AG10803 (cell line): Measurements from ENCODE around the gene TAC3.

Experiments
- DNase-seq: peaks from one replicate; pipeline ENCODE4 v3.0.0; 2010; ENCODE audit warnings: low read depth
- H3K4me3 ChIP-seq: 2 replicates; pipeline ENCODE4 v1.5.1; 2011; ENCODE audit warnings: mild to moderate bottlenecking, low read length, control low read depth
- TF ChIP-seq, protein P1 (sequence below): conservative IDR thresholded peaks from 2 replicates; pipeline ENCODE4 v1.5.1; 2011; ENCODE audit warnings: mild to moderate bottlenecking, low read length, control low read depth, inconsistent platforms

TAC3 gene

DNA sequence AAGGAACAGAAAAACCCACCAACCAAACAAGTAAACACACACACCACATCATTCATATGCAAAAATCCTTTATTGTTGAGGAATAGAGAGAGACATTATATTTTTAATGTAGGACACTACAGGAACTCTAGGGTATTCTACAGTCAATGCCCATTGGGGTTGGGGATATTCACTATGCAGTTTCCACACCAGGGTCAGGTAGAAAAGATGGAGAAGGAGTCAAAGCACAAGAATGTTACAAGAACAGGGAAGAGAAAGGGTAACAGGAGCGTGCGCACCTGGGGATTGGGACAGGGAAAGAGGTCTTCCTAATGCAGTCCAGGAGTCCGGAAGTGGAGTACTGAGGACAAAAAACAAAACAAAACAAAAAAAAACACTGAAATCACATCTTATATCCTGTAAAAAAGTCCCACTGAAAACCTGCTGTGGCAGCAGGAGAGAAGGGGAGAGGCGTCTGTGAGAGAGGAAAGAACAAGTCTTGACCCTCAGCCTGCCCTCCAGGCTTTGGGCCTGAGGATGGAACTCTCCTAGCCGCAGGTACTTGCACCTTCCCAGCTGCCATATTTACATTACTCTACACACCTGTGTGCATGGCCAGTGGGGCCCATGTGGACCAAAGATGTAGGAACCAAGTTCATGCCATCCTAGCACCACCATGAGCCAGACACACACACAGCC lies 6.2 kb downstream of the TAC3 start:
- no peak overlapping the region for H3K4me3 ChIP-seq
- DNase-seq = no peak
- TF ChIP-seq, protein P1, sequence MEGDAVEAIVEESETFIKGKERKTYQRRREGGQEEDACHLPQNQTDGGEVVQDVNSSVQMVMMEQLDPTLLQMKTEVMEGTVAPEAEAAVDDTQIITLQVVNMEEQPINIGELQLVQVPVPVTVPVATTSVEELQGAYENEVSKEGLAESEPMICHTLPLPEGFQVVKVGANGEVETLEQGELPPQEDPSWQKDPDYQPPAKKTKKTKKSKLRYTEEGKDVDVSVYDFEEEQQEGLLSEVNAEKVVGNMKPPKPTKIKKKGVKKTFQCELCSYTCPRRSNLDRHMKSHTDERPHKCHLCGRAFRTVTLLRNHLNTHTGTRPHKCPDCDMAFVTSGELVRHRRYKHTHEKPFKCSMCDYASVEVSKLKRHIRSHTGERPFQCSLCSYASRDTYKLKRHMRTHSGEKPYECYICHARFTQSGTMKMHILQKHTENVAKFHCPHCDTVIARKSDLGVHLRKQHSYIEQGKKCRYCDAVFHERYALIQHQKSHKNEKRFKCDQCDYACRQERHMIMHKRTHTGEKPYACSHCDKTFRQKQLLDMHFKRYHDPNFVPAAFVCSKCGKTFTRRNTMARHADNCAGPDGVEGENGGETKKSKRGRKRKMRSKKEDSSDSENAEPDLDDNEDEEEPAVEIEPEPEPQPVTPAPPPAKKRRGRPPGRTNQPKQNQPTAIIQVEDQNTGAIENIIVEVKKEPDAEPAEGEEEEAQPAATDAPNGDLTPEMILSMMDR = no peak

DNA sequence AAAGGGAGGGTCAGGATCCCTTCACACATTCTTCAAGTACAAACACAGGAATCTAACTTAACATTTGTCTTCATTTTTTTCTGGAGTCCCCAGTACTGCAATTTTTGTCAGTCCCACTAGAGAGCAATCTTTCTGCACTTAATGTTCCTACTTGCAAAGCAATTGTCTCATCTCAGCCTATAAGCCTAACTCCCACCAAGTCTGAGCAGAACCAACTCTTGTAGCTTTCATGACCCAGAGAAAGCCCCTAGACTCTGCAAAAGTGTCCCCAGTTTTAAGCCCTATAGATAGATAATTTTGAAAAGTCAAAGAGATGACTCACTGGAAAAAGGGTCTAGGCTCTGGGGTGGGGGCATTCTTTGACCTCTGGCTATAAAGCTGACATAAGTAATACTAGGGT lies 8.2 kb downstream of the TAC3 start:
- DNase-seq = peak; percentile 74
- no peak overlapping the region for H3K4me3 ChIP-seq
- TF ChIP-seq, protein P1 = peak; percentile 80

DNA sequence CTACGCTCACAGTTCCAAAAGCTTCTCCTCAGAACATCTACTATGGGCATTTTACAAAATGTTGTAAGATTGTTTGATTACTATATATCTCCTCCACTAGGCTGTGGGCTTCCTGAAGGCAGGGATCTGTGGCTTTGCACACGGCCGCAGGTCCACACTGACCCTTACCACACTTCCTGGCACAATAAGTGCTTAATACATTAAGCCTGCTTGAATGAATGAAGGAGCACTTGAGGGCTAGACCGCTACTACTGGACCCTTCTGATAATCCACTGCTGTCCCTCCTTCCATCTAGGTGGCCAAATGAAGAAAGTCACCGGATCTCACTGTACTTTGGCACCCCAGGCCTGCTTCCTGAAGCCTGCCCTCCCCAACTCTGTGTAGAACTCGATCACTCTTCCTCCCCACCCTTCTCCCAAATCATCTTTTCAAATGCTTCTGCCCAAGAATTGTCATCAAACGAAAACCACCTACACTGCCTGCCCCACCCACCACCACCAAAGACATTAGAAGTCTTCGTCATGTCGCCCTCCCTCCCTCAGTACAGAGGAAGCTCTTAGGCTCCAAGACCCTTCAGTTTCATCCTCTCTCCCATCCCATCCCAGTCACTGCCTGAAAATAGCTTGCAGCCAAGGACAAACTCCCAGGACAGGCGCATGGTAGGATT lies 9.4 kb downstream of the TAC3 start:
- H3K4me3 ChIP-seq = peak overlapping the region; percentile 52
- DNase-seq = no peak

DNA sequence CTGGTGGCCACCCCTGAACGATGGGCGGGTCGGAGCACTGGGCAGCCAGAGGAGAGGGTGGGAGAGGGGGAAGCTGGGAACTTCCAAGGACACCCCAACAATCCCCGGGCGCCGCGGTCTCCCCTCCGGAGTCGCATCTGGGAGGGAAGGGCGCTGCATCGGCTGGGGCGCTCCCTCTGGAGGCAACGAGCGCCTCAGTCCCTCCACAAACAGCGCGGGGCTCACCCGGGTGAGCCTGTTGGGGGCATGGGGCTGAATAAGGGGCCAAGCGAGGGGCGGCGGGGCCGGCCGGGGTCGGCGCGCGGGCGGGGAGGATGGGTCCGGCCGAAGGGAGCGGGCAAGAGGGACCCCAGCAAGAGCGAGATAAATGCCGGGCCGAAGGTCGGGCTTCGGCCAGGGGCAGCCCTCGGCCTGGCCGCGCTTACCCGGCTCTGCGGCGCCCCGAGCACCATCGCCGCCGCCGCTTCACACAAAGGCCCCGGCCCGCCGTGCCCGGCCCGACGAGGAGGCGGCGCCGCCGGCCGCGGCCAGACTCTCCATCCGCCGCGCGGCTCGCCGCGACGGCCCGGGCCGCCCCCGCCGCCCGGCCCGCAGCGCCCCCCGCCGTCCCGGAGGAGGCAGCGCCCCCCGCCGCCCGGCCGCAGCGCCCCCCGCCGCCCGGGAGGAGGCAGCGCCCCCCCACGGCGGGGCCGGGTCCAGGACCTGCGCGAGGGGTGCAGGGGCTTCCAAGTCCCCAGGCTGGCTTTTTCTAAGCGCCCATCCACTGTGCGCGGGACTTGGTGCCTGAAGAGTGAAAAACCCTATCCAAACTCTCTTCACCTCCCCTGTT lies 10.1 kb downstream of the TAC3 start, which contains the start of gene ZBTB39:
Gene ZBTB39 (minus strand): TSS at position 567 of the 829 bp plus-strand sequence. CDS start 1,629 bp downstream, outside the sequence.
- TF ChIP-seq, protein P1 = peak; percentile 38
- peak; percentile 53 for DNase-seq
- peak within 1 kb of the TSS; percentile 77 for H3K4me3 ChIP-seq

More for the DNA sequence above, 9.4 kb downstream of the TAC3 start:
- TF ChIP-seq, protein P1 = no peak

GRCh38 chr12:57004651-57005050 lies 11.7 kb downstream of the TAC3 start:
- TF ChIP-seq, protein P1 = no peak
- DNase-seq = no peak
- H3K4me3 ChIP-seq = no peak overlapping the region

- TF ChIP-seq, protein P1 = no peak
- no peak for DNase-seq
- H3K4me3 ChIP-seq = no peak overlapping the region
Observed at GRCh38 chr12:57003395-57003794, 12.9 kb downstream of the TAC3 start.
